ENCODE data around the gene PRPS1L1.
A peak's percentile ranks its signal among the peaks of the same experiment; 100 is the strongest.

Gene PRPS1L1

GRCh38 chr7:18013936-18014335 lies 13.7 kb downstream of the PRPS1L1 start:
- DNase-seq = peak in 2 of 4 experiments; percentile 17

DNA sequence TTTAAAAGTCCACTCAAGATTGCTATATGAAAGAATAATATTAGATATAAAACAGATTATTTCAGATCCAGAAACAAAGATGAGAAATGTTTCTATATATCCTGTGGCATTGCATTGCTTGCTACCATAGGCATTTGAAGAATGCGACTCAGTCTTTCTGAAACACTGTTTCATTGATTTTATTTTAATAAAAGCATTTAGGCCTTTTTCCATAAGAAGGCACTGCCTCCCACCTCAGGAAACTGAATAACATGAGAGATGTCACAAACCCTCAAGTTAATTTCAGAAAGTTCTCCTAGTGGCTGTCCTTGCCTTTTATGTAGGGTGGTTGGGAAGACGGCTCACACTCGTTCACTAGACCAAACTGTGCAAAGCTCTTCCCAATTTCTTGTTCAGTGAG lies 23.3 kb downstream of the PRPS1L1 start:
- DNase-seq = no peak

GRCh38 chr7:18003286-18003994 lies 24.2 kb downstream of the PRPS1L1 start:
- no peak for DNase-seq

GRCh38 chr7:17998692-17999091 lies 29.0 kb downstream of the PRPS1L1 start:
- no peak for DNase-seq

DNA sequence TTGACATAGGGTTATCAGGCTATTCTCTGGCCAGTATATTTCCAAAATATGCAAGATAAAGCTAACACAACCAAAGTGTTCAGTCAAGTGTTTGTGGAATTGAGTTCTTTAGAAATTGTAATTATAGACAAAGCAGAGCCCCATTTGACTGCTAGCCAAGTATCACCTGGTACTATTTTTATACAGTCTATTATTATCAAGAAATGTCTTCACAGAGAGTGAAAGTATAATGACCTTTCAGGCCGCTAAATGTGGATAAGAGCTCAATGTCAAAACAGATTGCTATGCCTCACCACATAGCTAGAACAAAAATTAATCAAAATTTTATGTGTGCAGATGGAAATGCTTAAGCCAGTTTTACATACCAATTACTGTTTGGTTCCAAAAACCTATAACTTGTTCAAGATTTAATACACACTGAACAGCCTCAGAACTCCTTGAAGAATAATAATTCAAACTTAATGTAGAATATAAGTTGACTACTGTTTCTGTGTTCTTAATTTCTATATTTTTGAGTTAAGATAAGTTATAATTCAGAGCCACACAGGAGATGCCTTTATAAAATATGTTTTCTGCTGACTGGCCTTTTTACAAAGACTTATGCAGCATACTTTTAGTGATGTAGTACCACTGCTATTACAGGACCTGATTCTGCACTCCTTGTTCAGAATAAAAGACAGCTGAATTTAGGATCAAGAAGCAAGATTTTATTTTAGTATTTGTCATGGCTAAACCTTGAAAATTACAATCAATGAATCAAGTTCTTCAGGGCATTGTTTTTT lies 31.0 kb downstream of the PRPS1L1 start:
- DNase-seq = no peak

DNA sequence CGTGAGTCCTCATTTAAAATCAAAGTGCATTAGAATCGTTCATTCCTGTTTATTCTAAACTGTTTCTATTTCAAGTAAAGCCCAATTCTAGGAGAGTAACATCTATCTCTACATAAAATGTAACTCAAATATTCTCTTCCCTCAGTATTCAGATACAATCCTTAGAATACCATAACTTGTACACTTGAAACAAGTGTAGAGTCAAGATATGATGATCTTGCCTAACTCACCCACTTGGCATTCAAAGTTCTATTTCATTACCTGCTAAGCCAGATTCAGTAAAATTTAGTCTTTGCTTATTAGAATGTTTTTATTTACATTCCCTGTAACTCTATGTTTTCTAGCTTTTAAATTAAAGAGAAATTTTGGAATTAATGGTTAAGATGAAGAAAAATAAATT lies 31.6 kb downstream of the PRPS1L1 start:
- DNase-seq = no peak

DNA sequence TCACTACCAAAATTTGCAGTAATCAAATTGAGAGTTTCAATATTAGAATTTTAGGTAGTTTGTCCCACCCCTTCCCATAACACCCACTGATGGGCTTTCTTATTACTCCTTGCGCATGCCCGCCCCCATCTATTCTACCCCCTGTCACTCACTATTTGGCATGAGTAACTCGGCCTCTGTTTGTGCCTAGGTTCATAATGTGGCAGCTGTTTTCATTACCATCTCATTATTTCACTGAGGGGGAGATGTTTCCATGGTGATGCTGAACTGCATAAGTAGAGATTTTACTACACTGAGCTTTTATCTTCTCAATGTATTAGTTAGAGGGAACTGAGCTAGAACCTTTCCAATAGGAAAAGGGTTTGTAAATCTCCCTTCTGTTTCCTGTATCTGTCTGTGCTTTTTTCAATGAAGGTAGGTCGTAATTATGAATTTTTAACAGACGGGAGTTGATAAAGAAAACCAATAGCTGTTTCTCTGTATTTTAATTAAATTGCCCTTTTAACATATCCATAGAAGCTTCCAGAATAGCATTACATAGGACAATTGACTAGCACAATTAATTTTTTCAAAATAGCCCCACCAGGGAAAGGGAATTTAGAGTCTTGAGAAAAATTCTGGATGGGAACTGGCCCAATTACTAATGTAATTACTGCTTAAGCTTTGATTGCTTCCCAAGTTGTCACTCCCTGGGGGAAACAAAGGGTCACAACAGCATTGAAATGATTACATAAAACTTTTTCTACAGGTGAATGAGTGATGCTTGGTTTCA lies 33.4 kb downstream of the PRPS1L1 start:
- no peak for DNase-seq

DNA sequence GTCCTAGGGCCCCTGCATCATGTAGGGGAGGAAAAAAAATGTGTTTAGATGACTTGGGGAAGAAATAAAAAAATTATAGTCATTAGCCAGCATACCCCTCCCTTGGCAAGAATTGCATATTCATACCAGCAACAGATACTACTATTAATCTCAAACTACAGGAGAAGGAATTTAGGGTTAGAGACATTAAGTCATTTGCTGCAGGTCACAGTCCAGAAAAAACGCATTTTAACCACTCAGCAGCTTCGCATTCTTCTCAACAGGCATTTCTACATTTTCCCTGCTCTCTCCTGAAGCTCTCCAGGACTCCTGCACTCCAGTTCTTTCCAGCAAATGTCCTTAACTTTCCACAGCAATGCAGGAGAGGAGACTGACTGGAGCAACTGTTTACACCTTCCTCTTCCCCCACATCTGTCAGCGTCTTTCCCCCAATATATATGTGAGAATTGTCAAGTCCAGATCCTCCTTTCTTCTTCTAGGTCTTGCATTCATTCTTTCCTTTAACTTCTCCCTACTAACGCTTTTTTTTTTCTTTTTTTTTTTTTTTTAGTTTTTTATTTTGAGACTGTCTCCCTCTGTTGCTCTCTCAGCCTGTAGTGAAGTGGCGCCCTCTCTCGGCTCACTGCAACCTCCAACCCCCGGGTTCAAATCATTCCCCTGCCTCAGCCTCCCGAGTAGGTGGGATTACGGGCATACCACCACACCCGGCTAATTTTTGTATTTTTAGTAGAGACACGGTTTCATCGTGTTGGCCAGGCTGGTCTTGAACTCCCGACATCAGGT lies 35.6 kb downstream of the PRPS1L1 start:
- peak in 3 of 4 experiments; percentile 20 to 50 (median 48) for DNase-seq

- DNase-seq = no peak
Observed at GRCh38 chr7:17990761-17991160, 36.9 kb downstream of the PRPS1L1 start.

DNA sequence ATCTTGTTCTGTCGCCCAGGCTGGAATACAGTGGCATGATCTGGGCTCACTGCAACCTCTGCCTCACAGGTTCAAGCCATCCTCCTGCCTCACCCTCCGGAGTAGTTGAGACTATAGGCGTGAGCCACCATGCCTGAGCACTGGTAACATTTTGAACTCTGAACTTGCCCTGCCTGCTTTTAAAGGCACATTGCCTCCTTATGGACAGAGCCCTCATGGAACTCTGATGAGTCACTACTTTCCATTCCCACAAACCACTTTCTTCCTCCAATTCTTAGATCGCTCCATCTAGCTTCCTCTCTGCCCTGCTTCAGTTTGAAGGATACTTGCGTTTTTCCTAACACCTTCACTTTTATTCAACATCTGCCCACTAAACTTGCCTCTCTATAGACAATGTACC lies 38.1 kb downstream of the PRPS1L1 start:
- DNase-seq = peak; percentile 25 to 55 (median 43)

GRCh38 chr7:17988858-17989257 lies 38.8 kb downstream of the PRPS1L1 start:
- no peak for DNase-seq

- DNase-seq = no peak
Observed at GRCh38 chr7:17988141-17988540, 39.5 kb downstream of the PRPS1L1 start.

DNA sequence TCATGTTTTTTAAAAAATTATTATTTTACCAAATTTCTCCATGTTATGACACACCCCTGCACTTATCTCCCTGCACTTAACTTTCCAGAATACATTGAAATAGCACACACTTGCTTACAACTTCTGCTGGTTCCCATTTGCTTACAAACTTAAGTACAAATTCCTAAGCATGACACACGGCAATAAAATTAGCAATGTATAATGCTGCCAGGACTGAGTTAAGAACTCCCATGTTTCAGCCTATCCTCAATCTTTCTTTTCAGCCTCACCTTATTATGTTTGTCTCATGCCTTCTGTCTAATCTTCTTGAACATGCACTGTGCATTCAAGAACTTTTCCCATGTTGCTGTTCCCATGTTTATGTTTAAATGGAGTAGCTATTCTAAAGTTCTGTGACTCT lies 40.8 kb downstream of the PRPS1L1 start:
- DNase-seq = no peak

DNA sequence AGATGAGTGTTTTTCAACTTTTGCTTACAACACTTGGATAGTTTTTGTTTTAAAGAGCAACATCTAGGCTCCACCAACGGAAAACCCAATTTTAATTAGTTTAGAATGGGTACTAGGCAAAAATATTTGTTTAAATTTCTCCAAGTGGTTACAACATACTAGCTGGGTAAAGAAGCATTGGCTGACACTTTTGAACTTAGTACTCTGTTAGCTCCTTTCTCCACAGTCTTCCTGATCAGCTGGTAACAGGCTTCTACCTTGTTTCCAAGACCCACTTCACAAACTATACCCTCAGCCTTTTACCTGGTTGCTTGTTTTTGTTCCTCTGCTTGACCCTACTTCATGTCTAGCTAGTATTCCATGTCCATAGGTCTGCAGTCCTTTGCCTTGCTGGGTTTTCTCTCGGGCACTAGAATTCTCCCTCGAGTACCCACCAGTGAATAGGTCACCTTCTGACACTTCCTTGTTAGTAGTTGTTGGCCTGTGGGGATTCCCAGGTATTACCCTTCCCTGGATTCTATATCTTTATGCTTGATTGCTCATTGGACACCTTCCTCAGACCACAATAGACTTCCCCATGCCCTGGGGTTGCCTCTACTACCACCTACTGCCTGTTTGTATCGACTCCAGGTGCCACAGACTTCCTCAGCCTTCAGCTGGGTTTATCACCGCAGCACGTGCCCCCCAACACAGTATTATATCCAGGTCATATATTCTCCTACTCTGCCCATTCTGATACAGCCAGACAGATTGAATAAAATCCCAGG lies 42.0 kb downstream of the PRPS1L1 start:
- DNase-seq = no peak

DNA sequence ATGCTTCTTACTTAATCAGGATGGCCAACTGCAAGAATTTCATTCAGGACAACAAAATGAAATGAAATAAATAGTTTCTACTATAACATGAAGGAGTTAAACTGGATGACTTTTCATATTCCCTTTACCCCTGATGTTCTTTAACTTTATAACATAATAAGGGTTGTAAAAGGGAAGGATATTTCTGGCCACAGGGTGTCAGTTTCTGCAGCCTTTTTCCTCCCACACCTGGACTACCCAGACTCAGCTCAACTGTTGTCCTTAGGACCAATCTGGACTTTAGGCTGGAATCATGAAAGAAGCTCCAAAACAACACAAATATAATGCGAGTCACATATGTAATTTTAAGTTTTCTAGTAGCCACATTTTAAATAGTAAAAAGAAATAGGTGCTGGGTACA lies 43.4 kb downstream of the PRPS1L1 start:
- DNase-seq = peak in 2 of 4 experiments; percentile 5 to 21

DNA sequence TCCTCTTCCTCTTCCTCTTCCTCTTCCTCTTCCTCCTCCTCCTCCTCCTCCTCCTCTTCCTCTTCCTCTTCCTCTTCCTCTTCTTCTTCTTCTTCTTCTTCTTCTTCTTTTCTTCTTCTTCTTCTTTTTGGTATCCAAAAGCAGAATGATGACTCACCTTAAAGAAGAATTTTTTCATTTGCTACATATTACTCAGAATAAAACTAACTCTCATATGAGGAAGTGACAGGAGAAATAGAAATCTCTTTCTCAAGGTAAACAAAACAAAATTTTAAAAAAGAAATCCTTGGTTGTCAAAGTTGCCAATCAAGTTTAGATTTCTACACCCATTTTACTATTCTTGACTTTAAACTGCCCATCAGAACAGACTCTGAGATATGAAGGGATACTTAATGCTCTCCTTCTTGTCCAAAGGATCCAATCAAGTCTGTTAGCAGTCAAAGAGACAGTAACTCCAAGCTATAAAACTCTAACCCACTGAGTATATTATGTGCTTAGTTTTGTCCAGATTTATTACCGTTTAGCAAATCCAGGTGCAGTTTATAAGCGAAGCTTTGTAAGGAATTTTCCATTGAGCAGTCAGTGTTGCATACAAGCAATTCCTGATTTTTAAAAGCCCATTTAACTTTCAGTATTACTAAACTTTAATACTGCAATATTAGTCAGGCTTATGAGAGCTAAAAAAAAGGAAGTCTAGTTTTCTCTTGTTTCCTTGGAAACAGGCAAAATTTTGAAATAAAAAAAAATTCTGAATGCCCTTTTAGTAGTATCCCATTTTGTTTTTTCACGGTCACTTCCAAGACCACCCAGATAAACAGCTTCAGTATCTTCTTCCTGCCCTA lies 44.2 kb downstream of the PRPS1L1 start:
- peak; percentile 4 to 78 (median 46) for DNase-seq

- no peak for DNase-seq
Observed at GRCh38 chr7:17976952-17977351, 50.7 kb downstream of the PRPS1L1 start.
